ENCODE data around the gene CCNT2. TPM values are rescaled to one million over a fixed set of nuclear protein-coding genes. Genes with fewer than 3 reads are reported as not detected.

The CCNT2 gene
- total RNA-seq = 10 to 100 TPM; 16.1 to 29.1 (median 20.5) TPM

- WGBS = under 1% methylated on average over 74 of the region's 83 CpGs
- Histone ChIP-seq H3K27ac (replicated peaks in 1 of 4) (peak within 1 kb of the TSS; percentile 96 to 98 (median 96)), H3K9me3 (no peaks in the 10 kb centered on the region), H3K27me3 (no peaks in the 10 kb centered on the region), H3K36me3 (no peaks in the 10 kb centered on the region), H3K4me1 (peaks cover 41 to 52% (median 48%) of the 10 kb centered on the region in 4 donors), H3K4me3 (peak within 1 kb of the TSS; percentile 76 to 94 (median 92))
- peak; percentile 100 for DNase-seq (ENCODE audit: extremely low spot score)
- TF ChIP-seq POLR2AphosphoS5 (IDR thresholded peaks at IDR 0.05) = peak; percentile 73 to 97
- no peak for TF ChIP-seq EP300 (IDR thresholded peaks at IDR 0.05)
- intact Hi-C loops (cut with DNase I) = loop anchor here (2.0 to 10.0 kb wide), 3 partner anchors 542 to 794 kb away; partner anchors contain the start of genes R3HDM1 and ZRANB3
Measured at GRCh38 chr2:134918526-134919340, at the start of gene CCNT2. Gene CCNT2, plus strand, starts transcription at chr2:134918822. Its CDS starts 33 bp downstream, at chr2:134918855.

- TF ChIP-seq CTCF (IDR thresholded peaks at IDR 0.05) = no peak
- no peak for TF ChIP-seq POLR2AphosphoS5 (IDR thresholded peaks at IDR 0.05)
- TF ChIP-seq EP300 (IDR thresholded peaks at IDR 0.05) = no peak
- TF ChIP-seq POLR2A (IDR thresholded peaks at IDR 0.05; ENCODE audit: low read depth) = no peak
- H3K4me1 ChIP-seq = no peaks in the 10 kb centered on the region
- DNase-seq (ENCODE audit: extremely low spot score) = no peak
- 79% methylated on average over 8 of the region's 8 CpGs for WGBS
- no peaks in the 10 kb centered on the region for H3K27me3 ChIP-seq
- intact Hi-C loops (cut with DNase I) = no loop called here
- no peak overlapping the region for H3K4me3 ChIP-seq
- H3K9me3 ChIP-seq = no peaks in the 10 kb centered on the region
- no peaks in the 10 kb centered on the region for H3K36me3 ChIP-seq
- H3K27ac ChIP-seq (replicated peaks in 1 of 4) = no peak overlapping the region
Measured at GRCh38 chr2:134869946-134870736, 48.5 kb upstream of the CCNT2 start.

GRCh38 chr2:134873152-134873551, 45.5 kb upstream of the CCNT2 start:
- no peak overlapping the region for H3K4me3 ChIP-seq
- no peaks in the 10 kb centered on the region for H3K36me3 ChIP-seq
- no peaks in the 10 kb centered on the region for H3K27me3 ChIP-seq
- TF ChIP-seq POLR2AphosphoS5 (IDR thresholded peaks at IDR 0.05) (no peak), CTCF (IDR thresholded peaks at IDR 0.05) (no peak)
- peaks cover 0 to 9% (median under 1%) of the 10 kb centered on the region in 4 donors for H3K9me3 ChIP-seq
- no peak overlapping the region for H3K27ac ChIP-seq (replicated peaks in 1 of 4)
- intact Hi-C loops (cut with DNase I) = no loop called here
- WGBS = 90% methylated on average over 2 of the region's 2 CpGs
- no peak for DNase-seq (ENCODE audit: extremely low spot score)
- no peaks in the 10 kb centered on the region for H3K4me1 ChIP-seq

- peaks cover 0 to 10% (median 4%) of the 10 kb centered on the region in 4 donors for H3K9me3 ChIP-seq
- DNase-seq (ENCODE audit: extremely low spot score) = no peak
- 60% methylated on average over 1 of the region's 1 CpG for WGBS
- no peaks in the 10 kb centered on the region for H3K4me1 ChIP-seq
- H3K27me3 ChIP-seq = no peaks in the 10 kb centered on the region
- intact Hi-C loops (cut with DNase I) = no loop called here
- TF ChIP-seq CTCF (IDR thresholded peaks at IDR 0.05) (no peak), POLR2AphosphoS5 (IDR thresholded peaks at IDR 0.05) (no peak), EP300 (IDR thresholded peaks at IDR 0.05) (no peak), POLR2A (IDR thresholded peaks at IDR 0.05; ENCODE audit: low read depth) (no peak)
- no peak overlapping the region for H3K27ac ChIP-seq (replicated peaks in 1 of 4)
- H3K4me3 ChIP-seq = no peak overlapping the region
- H3K36me3 ChIP-seq = no peaks in the 10 kb centered on the region
Measured at GRCh38 chr2:134875309-134875708, 43.3 kb upstream of the CCNT2 start.

GRCh38 chr2:134882773-134883172, 35.8 kb upstream of the CCNT2 start:
- peaks cover 0 to 8% (median 3%) of the 10 kb centered on the region in 4 donors for H3K9me3 ChIP-seq
- no peaks in the 10 kb centered on the region for H3K27me3 ChIP-seq
- no peaks in the 10 kb centered on the region for H3K36me3 ChIP-seq
- no peak for DNase-seq (ENCODE audit: extremely low spot score)
- no peak for TF ChIP-seq POLR2AphosphoS5 (IDR thresholded peaks at IDR 0.05)
- TF ChIP-seq EP300 (IDR thresholded peaks at IDR 0.05) = no peak
- TF ChIP-seq POLR2A (IDR thresholded peaks at IDR 0.05; ENCODE audit: low read depth) = no peak
- TF ChIP-seq CTCF (IDR thresholded peaks at IDR 0.05) = no peak
- H3K4me3 ChIP-seq = no peak overlapping the region
- no peaks in the 10 kb centered on the region for H3K4me1 ChIP-seq
- no peak overlapping the region for H3K27ac ChIP-seq (replicated peaks in 1 of 4)
- intact Hi-C loops (cut with DNase I) = no loop called here

All from esophagus muscularis mucosa (tissue), 4 donors.